WTC11 (cell line): ENCODE data around the gene TREML1. TPM values are rescaled to one million over a fixed set of nuclear protein-coding genes. Genes with fewer than 3 reads are reported as not detected.

Source experiments
- ATAC-seq: fragments of 200-7000 bp; cut with Tn5 transposase; 2 replicates; pipeline ENCODE4 v1.10.0; 2021; ENCODE audit warnings: mild to moderate bottlenecking, moderate library complexity
- CTCF ChIA-PET: fragments of 300-600 bp; sonication (Branson Sonifier 250); formaldehyde crosslinking; loops from one replicate; lab custom pipeline; 2021; ENCODE audit warnings: antibody characterized with exemption; lab: Charles Lee
- POLR2A ChIA-PET: fragments of 350-600 bp; sonication (Branson Sonifier 250); formaldehyde crosslinking; loops from one replicate; lab custom pipeline; 2021; ENCODE audit warnings: antibody characterized with exemption; lab: Charles Lee
- DNase-seq: peaks from one replicate; pipeline ENCODE4 v3.0.0; 2021; ENCODE audit warnings: low spot score
- H3K27ac Mint-ChIP-seq: 2 replicates; pipeline ENCODE4 v1.8.0; 2021; ENCODE audit warnings: mixed read lengths
- H3K27me3 Mint-ChIP-seq: 2 replicates; pipeline ENCODE4 v1.8.0; 2021; ENCODE audit warnings: low read depth, mild to moderate bottlenecking, moderate library complexity, mixed read lengths
- H3K36me3 Mint-ChIP-seq: 2 replicates; pipeline ENCODE4 v1.8.0; 2021; ENCODE audit warnings: mixed read lengths
- H3K4me1 Mint-ChIP-seq: 2 replicates; pipeline ENCODE4 v1.8.0; 2022; ENCODE audit warnings: mixed read lengths
- H3K4me3 Mint-ChIP-seq: 2 replicates; pipeline ENCODE4 v1.8.0; 2021; ENCODE audit warnings: mild to moderate bottlenecking, moderate library complexity, mixed read lengths
- H3K9me3 Mint-ChIP-seq: 2 replicates; pipeline ENCODE4 v1.8.0; 2021; ENCODE audit warnings: mixed read lengths
- AFF4 ChIP-seq: sonication (generic); formaldehyde crosslinking; IDR thresholded peaks from 2 replicates; pipeline ENCODE4 v1.8.1; 2023; ENCODE audit warnings: mild to moderate bottlenecking, missing genetic modification reagents, borderline replicate concordance
- ATF1 ChIP-seq: sonication (generic); formaldehyde crosslinking; IDR thresholded peaks from 2 replicates; pipeline ENCODE4 v1.8.1; 2023; ENCODE audit warnings: mild to moderate bottlenecking, moderate library complexity, missing genetic modification reagents
- ATF6 ChIP-seq: sonication (generic); formaldehyde crosslinking; IDR thresholded peaks from 2 replicates; pipeline ENCODE4 v1.8.1; 2023; ENCODE audit warnings: mild to moderate bottlenecking, missing genetic modification reagents
- CBFB ChIP-seq: sonication (generic); formaldehyde crosslinking; IDR thresholded peaks from 2 replicates; pipeline ENCODE4 v1.8.1; 2022; ENCODE audit warnings: mild to moderate bottlenecking, low read depth, missing genetic modification reagents
- ERG ChIP-seq: fragments of 250-450 bp; sonication (Bioruptor Pico); IDR thresholded peaks from 2 replicates; pipeline ENCODE4 v1.8.0; 2021; ENCODE audit warnings: mild to moderate bottlenecking
- FOXP4 ChIP-seq: sonication (generic); formaldehyde crosslinking; IDR thresholded peaks from 2 replicates; pipeline ENCODE4 v1.8.0; 2022; ENCODE audit warnings: mild to moderate bottlenecking, missing genetic modification reagents
- HMGA2 ChIP-seq: fragments of 250-450 bp; sonication (Bioruptor Pico); IDR thresholded peaks from 2 replicates; pipeline ENCODE4 v1.4.0; 2021; ENCODE audit warnings: mild to moderate bottlenecking, moderate library complexity
- HMGXB4 ChIP-seq: sonication (generic); formaldehyde crosslinking; IDR thresholded peaks from 2 replicates; pipeline ENCODE4 v1.8.1; 2023; ENCODE audit warnings: mild to moderate bottlenecking, moderate library complexity, missing genetic modification reagents
- IRF2 ChIP-seq: sonication (generic); formaldehyde crosslinking; IDR thresholded peaks from 2 replicates; pipeline ENCODE4 v1.8.0; 2022; ENCODE audit warnings: low read depth, missing genetic modification reagents, borderline replicate concordance
- JUN ChIP-seq: sonication (generic); formaldehyde crosslinking; IDR thresholded peaks from 2 replicates; pipeline ENCODE4 v1.8.0; 2023; ENCODE audit warnings: mild to moderate bottlenecking, missing genetic modification reagents
- MAX ChIP-seq: sonication (generic); formaldehyde crosslinking; IDR thresholded peaks from 2 replicates; pipeline ENCODE4 v1.8.0; 2022; ENCODE audit warnings: mild to moderate bottlenecking, missing genetic modification reagents
- MYBL2 ChIP-seq: sonication (generic); formaldehyde crosslinking; IDR thresholded peaks from 2 replicates; pipeline ENCODE4 v1.8.1; 2023; ENCODE audit warnings: mild to moderate bottlenecking, moderate library complexity, missing genetic modification reagents
- RELA ChIP-seq: sonication (generic); formaldehyde crosslinking; IDR thresholded peaks from 2 replicates; pipeline ENCODE4 v1.8.1; 2022; ENCODE audit warnings: missing genetic modification reagents, mild to moderate bottlenecking, borderline replicate concordance
- RORB ChIP-seq: fragments of 250-450 bp; sonication (Bioruptor Pico); IDR thresholded peaks from 2 replicates; pipeline ENCODE4 v1.9.0; 2021; ENCODE audit warnings: mild to moderate bottlenecking
- SP1 ChIP-seq: sonication (generic); formaldehyde crosslinking; conservative IDR thresholded peaks from 2 replicates; pipeline ENCODE4 v1.8.1; 2022; ENCODE audit warnings: missing genetic modification reagents
- ZMAT4 ChIP-seq: fragments of 250-450 bp; sonication (Bioruptor Pico); IDR thresholded peaks from 2 replicates; pipeline ENCODE4 v1.9.0; 2021; ENCODE audit warnings: mild to moderate bottlenecking
- ZNF232 ChIP-seq: sonication (generic); formaldehyde crosslinking; IDR thresholded peaks from 2 replicates; pipeline ENCODE4 v1.8.0; 2022; ENCODE audit warnings: mild to moderate bottlenecking, missing genetic modification reagents
- ZNF281 ChIP-seq: sonication (generic); formaldehyde crosslinking; IDR thresholded peaks from 2 replicates; pipeline ENCODE4 v1.8.0; 2023; ENCODE audit warnings: mild to moderate bottlenecking, missing genetic modification reagents
- ZNF317 ChIP-seq: sonication (generic); formaldehyde crosslinking; IDR thresholded peaks from 2 replicates; pipeline ENCODE4 v1.8.1; 2023; ENCODE audit warnings: low read depth, mild to moderate bottlenecking, moderate library complexity, missing genetic modification reagents, borderline replicate concordance
- ZNF396 ChIP-seq: fragments of 250-450 bp; sonication (Bioruptor Pico); IDR thresholded peaks from 2 replicates; pipeline ENCODE4 v1.8.0; 2021; ENCODE audit warnings: mild to moderate bottlenecking, moderate library complexity, borderline replicate concordance
- total RNA-seq: library from RNA; stranded (reverse); gene quantifications from 3 replicates; pipeline ENCODE4 v1.2.3, GENCODE V29; 2021

TREML1 gene
- total RNA-seq, 1 experiment from 2014 or later: not detected

GRCh38 chr6:41155132-41155805 lies 1.1 kb upstream of the TREML1 start:
- ATAC-seq: no peak
- Mint-ChIP-seq H3K36me3 (no peaks in the 10 kb centered on the region), H3K4me3 (no peak overlapping the region), H3K9me3 (no peaks in the 10 kb centered on the region), H3K4me1 (peaks cover 11% of the 10 kb centered on the region), H3K27ac (no peak overlapping the region), H3K27me3 (peaks cover 8% of the 10 kb centered on the region)
- POLR2A ChIA-PET: no interaction called here
- DNase-seq: no peak
- CTCF ChIA-PET: interaction anchor here (1.5 kb wide), 1 partner anchor 27 kb away, joined by 6 read pairs; no protein-coding TSS in a partner anchor
- TF ChIP-seq AFF4: no peak
- TF ChIP-seq IRF2 (CRISPR knock-in tag): no peak
- TF ChIP-seq ZNF396: no peak
- TF ChIP-seq JUN (CRISPR knock-in tag): no peak
- no peak for TF ChIP-seq RELA
- TF ChIP-seq ZNF317: no peak
- TF ChIP-seq RORB (CRISPR knock-in tag): no peak

GRCh38 chr6:41153451-41153850 lies 696 bp downstream of the TREML1 start:
- H3K4me3 Mint-ChIP-seq: no peak overlapping the region
- H3K27me3 Mint-ChIP-seq: peaks cover 9% of the 10 kb centered on the region
- H3K27ac Mint-ChIP-seq: no peak overlapping the region
- ChIA-PET POLR2A (interaction anchor here (0.7 kb wide), 1 partner anchor 55 kb away, joined by 3 read pairs; no protein-coding TSS in a partner anchor), CTCF (interaction anchor here (0.9 to 1.5 kb wide), 4 partner anchors 29 to 125 kb away, joined by 3 to 7 read pairs (median 6); no protein-coding TSS in a partner anchor)
- H3K4me1 Mint-ChIP-seq: peaks cover 11% of the 10 kb centered on the region
- DNase-seq: no peak
- TF ChIP-seq CBFB: no peak
- TF ChIP-seq ATF1 (CRISPR knock-in tag): no peak
- TF ChIP-seq HMGA2: no peak
- TF ChIP-seq MYBL2 (CRISPR knock-in tag): no peak
- no peak for TF ChIP-seq ZNF232
- TF ChIP-seq HMGXB4 (CRISPR knock-in tag): no peak
- TF ChIP-seq ATF6 (CRISPR knock-in tag): no peak
- TF ChIP-seq SP1 (CRISPR knock-in tag): no peak
- TF ChIP-seq ZMAT4: no peak
- no peak for TF ChIP-seq MAX (CRISPR knock-in tag)
- no peak for TF ChIP-seq ZNF281
- TF ChIP-seq FOXP4 (CRISPR knock-in tag): no peak
- TF ChIP-seq ERG (CRISPR knock-in tag): no peak
- no peaks in the 10 kb centered on the region for H3K36me3 Mint-ChIP-seq
- no peak; the same call in 1 of the 2 replicates for ATAC-seq
- no peaks in the 10 kb centered on the region for H3K9me3 Mint-ChIP-seq
